SK-N-SH treated with all-trans-retinoic acid at 6 μM for 48 hours (cell line): Measurements from ENCODE around the gene CALN1.

ENCODE experiments used
- ATAC-seq: fragments of 200-7000 bp; cut with Tn5 transposase; 3 replicates; pipeline ENCODE4 v1.9.1; 2020; ENCODE audit warnings: mild to moderate bottlenecking, moderate library complexity
- ARNTL ChIP-seq: fragments of 450-650 bp; formaldehyde crosslinking; IDR thresholded peaks from 2 replicates; pipeline ENCODE4 v1.5.0; 2020; ENCODE audit warnings: low read depth, mild to moderate bottlenecking, moderate library complexity, borderline replicate concordance
- BACH2 ChIP-seq: fragments of 250-450 bp; sonication (Bioruptor Pico); IDR thresholded peaks from 2 replicates; pipeline ENCODE4 v1.9.0; 2021; ENCODE audit warnings: mild to moderate bottlenecking, borderline replicate concordance
- CSDC2 ChIP-seq: fragments of 250-450 bp; sonication (Bioruptor Pico); IDR thresholded peaks from 2 replicates; pipeline ENCODE4 v1.5.0; 2020; ENCODE audit warnings: mild to moderate bottlenecking, moderate library complexity
- ESRRG ChIP-seq: fragments of 250-450 bp; sonication (Bioruptor Pico); IDR thresholded peaks from 2 replicates; pipeline ENCODE4 v1.6.1; 2021; ENCODE audit warnings: mild to moderate bottlenecking
- ISL1 ChIP-seq: fragments of 250-450 bp; sonication (Bioruptor Pico); IDR thresholded peaks from 2 replicates; pipeline ENCODE4 v2.1.2; 2022; ENCODE audit warnings: mild to moderate bottlenecking, moderate library complexity
- OSR1 ChIP-seq: fragments of 250-450 bp; sonication (Bioruptor Pico); IDR thresholded peaks from 2 replicates; pipeline ENCODE4 v1.8.0; 2022; ENCODE audit warnings: moderate library complexity, mild to moderate bottlenecking, inconsistent platforms
- PATZ1 ChIP-seq: fragments of 250-450 bp; sonication (Bioruptor Pico); IDR thresholded peaks from 2 replicates; pipeline ENCODE4 v1.8.0; 2020; ENCODE audit warnings: mild to moderate bottlenecking, moderate library complexity, borderline replicate concordance
- RARB ChIP-seq: fragments of 250-450 bp; sonication (Bioruptor Pico); IDR thresholded peaks from 2 replicates; pipeline ENCODE4 v1.8.0; 2021; ENCODE audit warnings: mild to moderate bottlenecking, moderate library complexity
- SNAI2 ChIP-seq: fragments of 250-450 bp; sonication (Bioruptor Pico); IDR thresholded peaks from 2 replicates; pipeline ENCODE4 v1.5.0; 2020; ENCODE audit warnings: mild to moderate bottlenecking, moderate library complexity
- TCF4 ChIP-seq: fragments of 250-450 bp; sonication (Bioruptor Pico); IDR thresholded peaks from 2 replicates; pipeline ENCODE4 v1.8.0; 2021; ENCODE audit warnings: mild to moderate bottlenecking, moderate library complexity, borderline replicate concordance
- TOX ChIP-seq: fragments of 250-450 bp; sonication (Bioruptor Pico); IDR thresholded peaks from 2 replicates; pipeline ENCODE4 v1.8.0; 2021; ENCODE audit warnings: mild to moderate bottlenecking, moderate library complexity, borderline replicate concordance
- ZC3H10 ChIP-seq: fragments of 250-450 bp; sonication (Bioruptor Pico); IDR thresholded peaks from 2 replicates; pipeline ENCODE4 v1.5.1; 2021; ENCODE audit warnings: mild to moderate bottlenecking, moderate library complexity
- ZFP30 ChIP-seq: fragments of 450-650 bp; formaldehyde crosslinking; IDR thresholded peaks from 2 replicates; pipeline ENCODE4 v1.5.0; 2022; ENCODE audit warnings: mild to moderate bottlenecking, moderate library complexity
- ZNF565 ChIP-seq: fragments of 450-650 bp; formaldehyde crosslinking; conservative IDR thresholded peaks from 2 replicates; pipeline ENCODE4 v1.5.0; 2020; ENCODE audit warnings: low read depth, mild to moderate bottlenecking, moderate library complexity
- ZNF70 ChIP-seq: fragments of 450-650 bp; formaldehyde crosslinking; IDR thresholded peaks from 2 replicates; pipeline ENCODE4 v1.5.0; 2020; ENCODE audit warnings: mild to moderate bottlenecking, moderate library complexity
- ZNF8 ChIP-seq: fragments of 450-650 bp; formaldehyde crosslinking; IDR thresholded peaks from 2 replicates; pipeline ENCODE4 v1.5.0; 2020; ENCODE audit warnings: mild to moderate bottlenecking, moderate library complexity
- TF ChIP-seq, protein P1 (sequence below): fragments of 250-450 bp; sonication (Bioruptor Pico); IDR thresholded peaks from 2 replicates; pipeline ENCODE4 v1.5.0; 2020; ENCODE audit warnings: mild to moderate bottlenecking, moderate library complexity
- TF ChIP-seq, protein P2 (sequence below): fragments of 250-450 bp; sonication (Bioruptor Pico); IDR thresholded peaks from 2 replicates; pipeline ENCODE4 v1.5.1; 2021; ENCODE audit warnings: mild to moderate bottlenecking, moderate library complexity
- TF ChIP-seq, protein P3 (sequence below): fragments of 250-450 bp; sonication (Bioruptor Pico); IDR thresholded peaks from 2 replicates; pipeline ENCODE4 v1.5.1; 2020; ENCODE audit warnings: low read depth, mild to moderate bottlenecking, moderate library complexity

CALN1 gene

DNA sequence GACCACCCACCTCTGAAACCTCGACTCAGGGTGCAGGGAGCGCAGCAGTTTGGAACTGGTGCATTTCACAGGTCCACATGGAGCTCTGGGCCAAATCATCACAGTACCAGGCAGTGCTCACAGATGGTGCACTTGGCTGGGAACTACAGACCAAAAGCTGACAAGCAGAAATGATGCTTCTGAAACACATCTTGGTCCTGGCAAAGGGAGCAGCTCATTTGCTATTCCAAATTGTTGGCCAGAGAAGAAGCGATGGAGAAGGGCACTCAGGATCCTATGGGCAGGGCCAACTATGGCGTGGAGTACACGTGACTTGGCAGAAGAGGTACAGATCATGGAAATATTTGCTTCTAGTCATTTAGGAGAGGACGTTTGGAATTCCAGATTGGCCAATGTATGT, 383.9 kb downstream of the CALN1 start (continued):
- TF ChIP-seq, protein P1, sequence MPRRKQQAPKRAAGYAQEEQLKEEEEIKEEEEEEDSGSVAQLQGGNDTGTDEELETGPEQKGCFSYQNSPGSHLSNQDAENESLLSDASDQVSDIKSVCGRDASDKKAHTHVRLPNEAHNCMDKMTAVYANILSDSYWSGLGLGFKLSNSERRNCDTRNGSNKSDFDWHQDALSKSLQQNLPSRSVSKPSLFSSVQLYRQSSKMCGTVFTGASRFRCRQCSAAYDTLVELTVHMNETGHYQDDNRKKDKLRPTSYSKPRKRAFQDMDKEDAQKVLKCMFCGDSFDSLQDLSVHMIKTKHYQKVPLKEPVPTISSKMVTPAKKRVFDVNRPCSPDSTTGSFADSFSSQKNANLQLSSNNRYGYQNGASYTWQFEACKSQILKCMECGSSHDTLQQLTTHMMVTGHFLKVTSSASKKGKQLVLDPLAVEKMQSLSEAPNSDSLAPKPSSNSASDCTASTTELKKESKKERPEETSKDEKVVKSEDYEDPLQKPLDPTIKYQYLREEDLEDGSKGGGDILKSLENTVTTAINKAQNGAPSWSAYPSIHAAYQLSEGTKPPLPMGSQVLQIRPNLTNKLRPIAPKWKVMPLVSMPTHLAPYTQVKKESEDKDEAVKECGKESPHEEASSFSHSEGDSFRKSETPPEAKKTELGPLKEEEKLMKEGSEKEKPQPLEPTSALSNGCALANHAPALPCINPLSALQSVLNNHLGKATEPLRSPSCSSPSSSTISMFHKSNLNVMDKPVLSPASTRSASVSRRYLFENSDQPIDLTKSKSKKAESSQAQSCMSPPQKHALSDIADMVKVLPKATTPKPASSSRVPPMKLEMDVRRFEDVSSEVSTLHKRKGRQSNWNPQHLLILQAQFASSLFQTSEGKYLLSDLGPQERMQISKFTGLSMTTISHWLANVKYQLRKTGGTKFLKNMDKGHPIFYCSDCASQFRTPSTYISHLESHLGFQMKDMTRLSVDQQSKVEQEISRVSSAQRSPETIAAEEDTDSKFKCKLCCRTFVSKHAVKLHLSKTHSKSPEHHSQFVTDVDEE (CRISPR knock-in tag): no peak
- TF ChIP-seq ISL1 (CRISPR knock-in tag): no peak

- no peak for TF ChIP-seq CSDC2 (CRISPR knock-in tag)
- TF ChIP-seq RARB (CRISPR knock-in tag): no peak
- TF ChIP-seq, protein P2, sequence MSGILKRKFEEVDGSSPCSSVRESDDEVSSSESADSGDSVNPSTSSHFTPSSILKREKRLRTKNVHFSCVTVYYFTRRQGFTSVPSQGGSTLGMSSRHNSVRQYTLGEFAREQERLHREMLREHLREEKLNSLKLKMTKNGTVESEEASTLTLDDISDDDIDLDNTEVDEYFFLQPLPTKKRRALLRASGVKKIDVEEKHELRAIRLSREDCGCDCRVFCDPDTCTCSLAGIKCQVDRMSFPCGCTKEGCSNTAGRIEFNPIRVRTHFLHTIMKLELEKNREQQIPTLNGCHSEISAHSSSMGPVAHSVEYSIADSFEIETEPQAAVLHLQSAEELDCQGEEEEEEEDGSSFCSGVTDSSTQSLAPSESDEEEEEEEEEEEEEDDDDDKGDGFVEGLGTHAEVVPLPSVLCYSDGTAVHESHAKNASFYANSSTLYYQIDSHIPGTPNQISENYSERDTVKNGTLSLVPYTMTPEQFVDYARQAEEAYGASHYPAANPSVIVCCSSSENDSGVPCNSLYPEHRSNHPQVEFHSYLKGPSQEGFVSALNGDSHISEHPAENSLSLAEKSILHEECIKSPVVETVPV (CRISPR knock-in tag): no peak
- TF ChIP-seq ZNF70: no peak
- no peak for TF ChIP-seq ISL1 (CRISPR knock-in tag)
- TF ChIP-seq ESRRG (CRISPR knock-in tag): no peak
- TF ChIP-seq PATZ1 (CRISPR knock-in tag): no peak
- TF ChIP-seq, protein P3, sequence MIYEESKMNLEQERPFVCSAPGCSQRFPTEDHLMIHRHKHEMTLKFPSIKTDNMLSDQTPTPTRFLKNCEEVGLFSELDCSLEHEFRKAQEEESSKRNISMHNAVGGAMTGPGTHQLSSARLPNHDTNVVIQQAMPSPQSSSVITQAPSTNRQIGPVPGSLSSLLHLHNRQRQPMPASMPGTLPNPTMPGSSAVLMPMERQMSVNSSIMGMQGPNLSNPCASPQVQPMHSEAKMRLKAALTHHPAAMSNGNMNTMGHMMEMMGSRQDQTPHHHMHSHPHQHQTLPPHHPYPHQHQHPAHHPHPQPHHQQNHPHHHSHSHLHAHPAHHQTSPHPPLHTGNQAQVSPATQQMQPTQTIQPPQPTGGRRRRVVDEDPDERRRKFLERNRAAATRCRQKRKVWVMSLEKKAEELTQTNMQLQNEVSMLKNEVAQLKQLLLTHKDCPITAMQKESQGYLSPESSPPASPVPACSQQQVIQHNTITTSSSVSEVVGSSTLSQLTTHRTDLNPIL: no peak
- TF ChIP-seq OSR1 (CRISPR knock-in tag): no peak
- no peak for TF ChIP-seq ZFP30 (CRISPR knock-in tag)
- TF ChIP-seq ZC3H10: no peak
- no peak for TF ChIP-seq ZNF8 (CRISPR knock-in tag)
- TF ChIP-seq TOX (CRISPR knock-in tag): no peak
- no peak for TF ChIP-seq SNAI2 (CRISPR knock-in tag)
- TF ChIP-seq ZNF565: no peak
- TF ChIP-seq TCF4: no peak
- ATAC-seq: no peak
Measured at GRCh38 chr7:72025381-72025960, 386.7 kb downstream of the CALN1 start.

- no peak for ATAC-seq
- TF ChIP-seq SNAI2 (CRISPR knock-in tag) (no peak), OSR1 (CRISPR knock-in tag) (no peak), BACH2 (no peak), ARNTL (CRISPR knock-in tag) (no peak), PATZ1 (CRISPR knock-in tag) (no peak)
- TF ChIP-seq, protein P3: no peak
- TF ChIP-seq, all 23 proteins: peak for 0
Measured at GRCh38 chr7:72023926-72024325, 388.2 kb downstream of the CALN1 start.
